ENCODE measurements around the gene HOXC11.

- TF ChIP-seq POLR2A (IDR thresholded peaks at IDR 0.05; ENCODE audit: low read depth, low read length) (no peak), TAF1 (IDR thresholded peaks at IDR 0.05; ENCODE audit: low read depth, low read length) (no peak), POLR2AphosphoS5 (IDR thresholded peaks at IDR 0.05; ENCODE audit: low read depth, low read length) (no peak), SPI1 (IDR thresholded peaks at IDR 0.05; ENCODE audit: low read depth, low read length) (no peak)
Observed at GRCh38 chr12:53983950-53984572, 11.1 kb downstream of the HOXC11 start.
